DLD1 (cell line): ENCODE data around the gene ZRANB2.

Experiments used
- in situ Hi-C: cut with HindIII; loops from 2 replicates; pipeline ENCODE4 v1.10.0; 2017; ENCODE audit warnings: low sequenced_read_pairs

Gene ZRANB2

GRCh38 chr1:71080739-71081696, at the start of gene ZRANB2:
ZRANB2 (minus strand) TSS chr1:71081035; CDS start chr1:71080995, 40 bp downstream.
- in situ Hi-C loops: no loop called here

- in situ Hi-C loops: no loop called here
Observed at GRCh38 chr1:71128060-71128459, 47.2 kb upstream of the ZRANB2 start.

DNA sequence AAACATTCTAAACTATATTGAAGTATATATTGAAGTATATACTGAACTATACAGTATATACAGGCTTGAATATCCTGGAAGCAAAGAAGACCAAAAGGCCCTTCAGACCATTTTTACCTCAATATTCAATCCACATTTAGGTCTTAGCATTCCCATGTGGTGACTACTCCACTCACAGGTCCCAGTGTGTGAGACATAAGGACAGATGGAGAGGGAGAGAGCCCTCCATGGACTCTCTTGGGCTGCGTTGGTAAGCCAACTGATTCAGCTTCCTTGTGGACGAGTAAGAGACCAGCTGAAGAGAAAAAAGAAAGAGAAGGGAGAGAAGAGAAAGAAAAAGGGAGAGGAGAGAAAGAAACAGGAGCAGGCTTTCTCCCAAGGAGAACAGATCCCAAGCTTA, 37.3 kb upstream of the ZRANB2 start:
- in situ Hi-C loops: no loop called here

GRCh38 chr1:71116729-71117128, 35.9 kb upstream of the ZRANB2 start:
- in situ Hi-C loops: no loop called here

DNA sequence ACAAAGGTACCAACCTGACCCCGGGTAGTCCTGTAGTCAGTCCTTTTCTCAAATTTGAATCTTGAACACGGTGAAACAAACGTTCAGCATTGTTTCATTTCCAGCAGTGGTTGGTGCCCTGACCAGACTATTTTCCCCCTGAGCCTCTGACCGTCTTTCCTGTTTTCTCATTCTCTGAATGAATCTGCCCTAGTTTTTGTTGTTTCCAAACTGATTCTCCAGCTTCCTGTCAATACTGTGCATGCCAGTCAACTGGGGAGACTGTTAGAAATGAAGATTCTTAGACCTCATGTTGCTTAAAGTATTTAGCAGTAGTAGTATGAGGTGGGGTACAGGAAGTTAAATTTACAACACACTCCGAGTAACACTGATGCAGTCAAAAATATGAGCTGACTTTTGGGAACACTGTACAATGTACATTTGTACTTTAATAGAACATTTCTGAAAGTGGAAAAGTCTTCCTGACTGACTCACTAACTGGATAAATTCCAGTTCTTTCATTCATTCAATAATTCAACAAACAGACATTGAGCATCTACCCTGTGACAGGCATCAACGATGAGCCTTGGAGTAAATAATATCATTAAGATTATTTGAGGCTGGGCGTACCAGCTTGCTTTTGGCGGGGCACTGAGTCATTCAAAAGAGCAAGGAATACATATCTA, 26.0 kb upstream of the ZRANB2 start:
- in situ Hi-C loops: no loop called here

DNA sequence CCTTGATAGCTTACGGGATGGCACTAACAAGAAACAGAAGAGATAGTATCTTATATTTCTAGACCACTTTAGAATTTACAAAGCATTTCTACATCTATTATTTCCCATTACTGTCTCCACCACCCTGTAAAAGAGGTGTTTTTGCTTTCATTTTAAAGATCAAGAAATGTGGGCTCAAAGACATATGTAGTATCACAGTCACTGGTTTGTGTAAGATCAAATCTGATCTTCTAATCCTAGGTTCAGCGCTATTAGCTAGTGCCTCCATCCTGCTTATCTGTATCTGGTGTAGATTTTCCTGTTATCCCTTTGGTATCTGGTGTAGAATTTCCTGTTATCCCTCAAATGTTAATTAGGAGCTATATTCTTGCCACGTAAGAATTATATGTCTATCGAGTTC, 23.6 kb upstream of the ZRANB2 start:
- in situ Hi-C loops: no loop called here

DNA sequence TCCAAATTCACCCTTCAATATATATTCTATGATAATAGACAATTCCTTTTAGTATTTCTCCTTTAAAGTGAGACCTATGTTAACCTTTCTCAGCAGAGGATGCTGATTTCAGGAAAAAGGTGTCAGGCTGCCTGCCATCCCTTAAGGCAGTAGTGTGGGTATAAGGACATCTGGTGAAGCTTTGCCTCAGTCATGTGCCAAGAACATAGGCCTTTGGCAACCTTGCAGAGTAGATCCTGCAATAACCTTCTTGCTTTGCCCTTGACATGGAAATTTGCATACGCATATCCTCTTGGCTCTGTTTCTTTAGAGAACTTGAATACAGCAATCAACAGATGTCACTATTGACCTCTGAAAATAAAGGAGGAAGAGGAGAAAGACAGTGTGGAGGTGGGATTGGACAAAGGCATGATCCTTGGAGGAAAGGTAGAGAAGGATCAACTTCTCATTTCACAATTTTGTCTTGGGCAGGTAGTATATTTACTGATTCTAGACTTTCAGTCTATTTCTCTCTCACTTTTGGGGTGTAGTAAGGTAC, 21.1 kb upstream of the ZRANB2 start:
- in situ Hi-C loops: no loop called here

GRCh38 chr1:71097428-71097827, 16.6 kb upstream of the ZRANB2 start:
- in situ Hi-C loops: no loop called here

- in situ Hi-C loops: no loop called here
Observed at GRCh38 chr1:71094913-71095312, 14.1 kb upstream of the ZRANB2 start.

DNA sequence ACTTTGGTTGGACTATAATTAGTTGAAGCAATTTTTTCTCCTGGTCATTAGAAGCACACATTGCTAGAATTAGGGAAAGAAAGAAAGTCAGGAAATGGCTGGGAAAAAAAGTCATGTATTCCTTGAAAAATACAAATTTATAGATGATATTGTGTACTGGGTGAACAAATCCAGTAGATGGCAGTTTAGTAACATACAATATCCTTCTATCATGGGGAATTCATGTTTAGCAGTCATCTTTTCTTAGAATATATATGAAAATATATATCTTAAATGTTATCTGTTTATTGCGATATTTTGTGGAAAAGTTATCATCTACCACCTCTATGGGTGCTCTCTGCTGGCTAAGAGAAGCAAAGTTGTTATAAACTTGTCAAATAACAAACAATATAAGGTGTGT, 13.1 kb upstream of the ZRANB2 start:
- in situ Hi-C loops: no loop called here

DNA sequence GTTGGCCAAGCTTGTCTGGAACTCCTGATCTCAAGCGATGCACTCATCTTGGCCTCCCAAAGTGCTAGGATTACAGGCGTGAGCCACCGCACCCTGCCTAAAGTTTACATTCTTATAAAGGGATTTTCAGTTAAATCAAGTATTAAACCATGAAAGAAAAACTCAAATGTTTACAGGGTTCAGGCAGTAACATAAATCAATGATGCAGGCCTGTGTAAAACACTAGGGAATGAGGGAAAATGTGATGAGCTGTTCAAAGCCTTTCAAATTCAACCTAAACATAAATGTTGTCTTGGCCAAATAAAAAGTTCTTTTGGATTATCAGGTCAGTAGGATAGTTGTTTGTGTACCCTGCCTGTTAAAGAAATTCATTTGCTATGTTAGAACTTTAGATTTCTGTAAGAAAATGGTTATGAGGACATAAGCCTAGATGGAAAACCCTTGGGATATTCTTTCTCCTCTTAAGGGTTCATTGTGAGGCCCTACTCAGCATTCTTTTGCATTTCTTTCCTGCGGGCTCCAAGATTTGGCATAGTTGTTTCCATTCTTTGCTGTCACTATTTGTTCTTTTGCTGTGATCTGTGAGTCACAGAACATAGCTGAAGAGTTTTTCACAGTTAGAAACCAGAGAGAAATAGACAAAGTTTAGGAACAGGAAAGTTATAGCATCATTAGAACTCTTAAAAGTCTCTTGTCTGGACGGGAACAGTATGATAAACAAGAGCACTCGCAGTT, 8.9 kb upstream of the ZRANB2 start:
- in situ Hi-C loops: no loop called here

- in situ Hi-C loops: no loop called here
Observed at GRCh38 chr1:71088645-71089287, 7.9 kb upstream of the ZRANB2 start.

GRCh38 chr1:71087713-71088112, 6.9 kb upstream of the ZRANB2 start:
- in situ Hi-C loops: no loop called here

DNA sequence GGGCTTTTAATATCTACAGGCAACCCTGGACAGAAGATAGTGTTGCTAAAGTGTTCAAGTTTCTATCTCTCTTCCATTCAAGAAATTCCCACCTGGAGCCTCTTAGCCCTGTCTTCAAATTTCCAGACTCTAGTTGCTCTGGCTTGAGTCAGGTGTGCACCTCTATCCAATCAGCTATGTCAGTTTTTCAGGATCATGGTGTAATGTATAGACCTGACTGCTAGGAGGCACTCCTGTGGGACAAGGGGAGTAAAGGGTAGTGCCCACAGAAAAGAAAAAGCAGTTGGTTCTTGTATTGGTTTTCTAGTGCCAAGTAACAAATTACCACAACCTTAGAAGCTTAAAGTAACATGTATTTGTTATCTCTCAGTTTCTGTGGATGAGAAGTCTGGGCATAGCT, 6.2 kb upstream of the ZRANB2 start:
- in situ Hi-C loops: no loop called here

DNA sequence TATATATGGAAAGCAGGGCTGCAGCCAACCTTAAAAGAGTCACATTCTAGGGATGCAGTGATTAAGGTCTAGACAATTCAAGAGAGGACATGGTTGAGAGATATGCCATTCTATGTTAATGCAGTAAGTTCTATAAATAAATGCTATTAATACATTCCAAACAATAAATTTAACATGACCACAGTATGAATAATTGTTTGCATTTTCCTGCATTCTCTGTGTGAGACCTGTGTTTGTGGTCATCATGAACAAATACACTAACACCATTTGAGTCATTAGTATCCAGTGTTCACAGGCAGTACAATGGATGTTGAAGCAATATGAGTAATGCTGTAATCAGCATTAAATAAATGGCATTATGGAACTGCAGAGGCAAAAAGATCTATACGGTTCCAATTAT, 5.5 kb upstream of the ZRANB2 start:
- in situ Hi-C loops: no loop called here

GRCh38 chr1:71083271-71083670, 2.4 kb upstream of the ZRANB2 start:
- in situ Hi-C loops: no loop called here

- in situ Hi-C loops: no loop called here
Observed at GRCh38 chr1:71081697-71082080, 854 bp upstream of the ZRANB2 start.

GRCh38 chr1:71080230-71080738, 551 bp downstream of the ZRANB2 start:
- in situ Hi-C loops: no loop called here

- in situ Hi-C loops: no loop called here
Observed at GRCh38 chr1:71074681-71075080, 6.2 kb downstream of the ZRANB2 start.

DNA sequence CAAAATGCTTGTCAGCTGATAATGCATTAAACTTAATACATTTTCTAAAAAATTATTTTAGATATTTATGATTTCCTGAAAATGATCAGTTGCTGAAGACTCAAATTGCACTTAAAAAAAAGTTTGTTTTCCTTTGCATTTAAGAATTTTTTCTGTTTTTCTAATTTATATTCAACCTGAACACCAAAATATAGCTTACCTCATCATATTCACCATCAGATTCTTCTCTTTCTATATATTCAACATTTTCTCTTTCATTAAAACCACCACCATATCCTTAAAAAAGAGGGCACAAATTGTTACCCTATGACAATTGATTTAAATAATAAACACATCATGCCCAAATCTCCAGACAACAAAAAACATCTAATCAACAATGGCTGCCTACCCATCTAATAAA, 8.6 kb downstream of the ZRANB2 start:
- in situ Hi-C loops: no loop called here

DNA sequence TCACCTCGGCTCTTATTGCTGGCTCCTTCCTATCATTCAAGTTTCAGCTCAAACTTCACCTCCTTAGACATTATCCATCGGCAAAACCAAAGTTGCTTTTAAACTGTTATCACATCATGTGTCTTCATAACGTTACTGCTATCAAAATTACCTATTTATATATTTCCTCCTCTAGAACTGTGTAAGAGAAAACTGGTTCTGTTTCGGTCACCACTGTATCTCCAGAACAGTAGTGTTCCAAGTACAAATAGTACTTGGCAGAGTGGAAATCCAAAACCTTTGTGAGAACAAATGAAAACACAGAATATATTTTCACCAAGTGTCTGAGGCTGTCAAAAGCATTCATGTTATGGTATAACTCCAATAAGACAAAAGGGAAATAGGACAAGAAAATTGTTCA, 9.1 kb downstream of the ZRANB2 start:
- in situ Hi-C loops: no loop called here
